Ovary (tissue), 1 donor: ENCODE results near the gene OR5AK2.

Experiments
- EP300 ChIP-seq: sonication (generic); formaldehyde crosslinking; IDR thresholded peaks from one replicate; pipeline ENCODE4 v1.6.1; 2017; ENCODE audit warnings: antibody characterized with exemption
- POLR2A ChIP-seq: fragments of 450-650 bp; IDR thresholded peaks from one replicate; pipeline ENCODE4 v1.6.1; 2017; ENCODE audit warnings: antibody characterized with exemption, mild to moderate bottlenecking, moderate library complexity

DNA sequence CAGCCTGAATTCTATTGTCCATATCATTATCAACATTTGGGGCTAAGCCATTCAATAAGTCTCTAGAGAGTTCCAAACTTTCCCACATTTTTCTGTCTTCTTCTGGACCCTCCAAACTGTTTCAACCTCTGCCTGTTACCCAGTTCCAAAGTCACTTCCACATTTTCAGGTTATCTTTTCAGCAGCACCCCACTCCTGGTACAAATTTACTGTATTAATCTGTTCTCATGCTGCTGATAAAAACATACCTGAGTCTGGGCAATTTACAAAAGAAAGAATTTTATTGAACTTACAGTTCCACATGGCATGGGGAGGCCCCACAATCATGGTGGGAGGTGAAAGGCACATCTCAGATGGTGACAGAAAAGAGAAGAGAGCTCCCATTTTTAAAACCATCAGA, 5.8 kb downstream of the OR5AK2 start:
- TF ChIP-seq EP300 = no peak
- no peak for TF ChIP-seq POLR2A
